RWPE1 (cell line): Measurements from ENCODE around the gene STK38.
"Not testable (repeated sequence)": the region's sequence is repeated elsewhere in the genome, so short reads cannot be mapped to it uniquely, and the experiment has no call there.

ENCODE experiments used
- CTCF ChIA-PET: fragments of 350-600 bp; sonication (Branson Sonifier 250); formaldehyde crosslinking; extraction: SDS; loops from one replicate; lab custom pipeline; 2021; lab: Yijun Ruan, JAX
- POLR2A ChIA-PET: fragments of 400-600 bp; formaldehyde crosslinking; extraction: SDS; loops from one replicate; lab custom pipeline; 2020; ENCODE audit warnings: antibody characterized with exemption; ENCODE audit not compliant: low non-redundant PET; lab: Yijun Ruan, JAX
- DNase-seq: peaks from one replicate; pipeline ENCODE4 v3.0.0; 2012; ENCODE audit warnings: low spot score
- H3K27ac ChIP-seq: fragments of 450-650 bp; 2 replicates; pipeline ENCODE4 v1.5.1; 2017
- TF ChIP-seq, protein P1 (sequence below): fragments of 450-650 bp; conservative IDR thresholded peaks from 2 replicates; pipeline ENCODE4 v1.5.1; 2017; ENCODE audit warnings: low read depth, mild to moderate bottlenecking

The STK38 gene

DNA sequence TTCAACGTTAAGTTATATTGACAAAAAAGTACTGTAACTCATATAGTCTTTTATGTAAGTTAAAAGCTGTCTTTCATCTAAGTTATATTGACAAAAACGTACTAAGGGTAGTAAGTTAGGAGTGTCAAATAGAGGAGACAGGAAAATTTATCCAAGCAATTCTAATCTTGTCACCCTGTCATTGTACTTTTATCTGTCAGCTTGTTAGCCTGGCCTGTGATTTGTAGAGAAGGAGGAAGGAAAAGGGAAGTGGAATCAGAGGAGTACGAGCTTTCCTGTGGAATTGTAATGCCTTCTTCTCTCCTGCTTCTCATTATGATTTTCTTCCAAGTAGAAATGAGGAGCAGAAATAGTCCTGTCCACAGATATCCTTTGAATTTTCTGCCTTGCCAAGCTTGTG is 85.6 kb downstream of the STK38 start:
- CTCF ChIA-PET: no interaction called here
- no peak for DNase-seq
- H3K27ac ChIP-seq: no peak overlapping the region
- POLR2A ChIA-PET: no interaction called here
- TF ChIP-seq, protein P1, sequence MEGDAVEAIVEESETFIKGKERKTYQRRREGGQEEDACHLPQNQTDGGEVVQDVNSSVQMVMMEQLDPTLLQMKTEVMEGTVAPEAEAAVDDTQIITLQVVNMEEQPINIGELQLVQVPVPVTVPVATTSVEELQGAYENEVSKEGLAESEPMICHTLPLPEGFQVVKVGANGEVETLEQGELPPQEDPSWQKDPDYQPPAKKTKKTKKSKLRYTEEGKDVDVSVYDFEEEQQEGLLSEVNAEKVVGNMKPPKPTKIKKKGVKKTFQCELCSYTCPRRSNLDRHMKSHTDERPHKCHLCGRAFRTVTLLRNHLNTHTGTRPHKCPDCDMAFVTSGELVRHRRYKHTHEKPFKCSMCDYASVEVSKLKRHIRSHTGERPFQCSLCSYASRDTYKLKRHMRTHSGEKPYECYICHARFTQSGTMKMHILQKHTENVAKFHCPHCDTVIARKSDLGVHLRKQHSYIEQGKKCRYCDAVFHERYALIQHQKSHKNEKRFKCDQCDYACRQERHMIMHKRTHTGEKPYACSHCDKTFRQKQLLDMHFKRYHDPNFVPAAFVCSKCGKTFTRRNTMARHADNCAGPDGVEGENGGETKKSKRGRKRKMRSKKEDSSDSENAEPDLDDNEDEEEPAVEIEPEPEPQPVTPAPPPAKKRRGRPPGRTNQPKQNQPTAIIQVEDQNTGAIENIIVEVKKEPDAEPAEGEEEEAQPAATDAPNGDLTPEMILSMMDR: no peak

DNA sequence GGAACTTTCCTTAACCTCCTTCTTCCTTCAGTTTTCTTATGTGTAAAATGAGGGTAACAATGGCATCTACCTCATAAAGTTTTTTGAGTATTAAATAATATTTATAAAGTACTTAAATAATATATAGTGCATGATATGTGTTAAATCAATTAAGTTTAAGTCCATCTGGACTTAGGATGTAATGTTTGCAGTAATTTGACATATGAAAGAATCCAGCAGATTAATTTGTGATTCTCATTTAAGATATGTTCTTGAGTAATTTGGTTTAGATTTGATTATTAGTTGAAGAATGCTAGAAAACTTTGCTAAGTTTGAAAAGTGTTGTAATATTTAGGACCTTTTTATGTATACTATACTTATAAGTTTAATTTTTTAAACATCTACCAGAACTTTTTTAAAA is 86.4 kb downstream of the STK38 start:
- POLR2A ChIA-PET: no interaction called here
- CTCF ChIA-PET: no interaction called here
- no peak for DNase-seq
- TF ChIP-seq, protein P1: no peak
- H3K27ac ChIP-seq: no peak overlapping the region

DNA sequence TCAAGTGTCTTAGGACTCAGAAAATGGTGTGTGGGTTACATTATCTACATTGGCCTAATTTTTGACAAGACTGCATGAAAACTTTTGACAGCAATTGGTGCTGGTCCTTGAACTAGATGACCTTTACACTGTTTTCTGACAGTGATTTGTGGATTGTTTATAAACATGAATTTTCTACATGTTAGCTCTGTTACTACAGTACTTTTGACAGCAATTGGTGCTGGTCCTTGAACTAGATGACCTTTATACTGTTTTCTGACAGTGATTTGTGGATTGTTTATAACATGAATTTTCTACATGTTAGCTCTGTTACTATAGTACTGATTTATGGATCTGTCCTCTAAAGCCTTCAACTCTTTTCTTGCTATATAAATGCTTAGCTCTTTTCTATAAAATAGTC is 87.8 kb downstream of the STK38 start:
- ChIA-PET CTCF (no interaction called here), POLR2A (no interaction called here)
- TF ChIP-seq, protein P1: no peak
- no peak for DNase-seq
- no peak overlapping the region for H3K27ac ChIP-seq

DNA sequence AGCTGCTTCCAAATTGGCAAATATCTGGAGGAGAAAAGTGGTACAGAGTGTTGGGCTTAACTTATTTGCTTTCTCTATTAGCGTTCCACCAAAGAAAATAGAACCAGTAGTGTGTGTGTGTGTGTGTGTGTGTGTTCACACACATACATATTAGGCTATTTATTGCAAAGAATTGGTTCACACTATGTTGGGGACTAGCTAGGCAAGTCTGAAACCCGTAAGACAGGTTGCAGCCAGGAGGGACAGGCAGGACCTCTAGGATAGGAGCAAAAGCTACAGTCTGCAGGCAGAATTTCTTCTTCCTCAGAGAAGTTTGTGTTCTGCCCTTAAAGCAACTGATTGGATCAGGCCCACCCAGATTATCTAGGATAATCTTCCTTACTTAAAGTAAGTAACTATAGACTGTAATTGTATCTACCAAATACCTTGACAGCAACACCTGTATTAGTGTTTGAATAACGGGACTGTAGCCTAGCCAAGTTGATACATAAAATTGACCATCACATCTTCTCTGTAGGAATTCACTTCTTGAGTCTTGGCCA is 91.7 kb downstream of the STK38 start:
- no peak overlapping the region for H3K27ac ChIP-seq
- ChIA-PET CTCF (interaction anchor here (0.6 kb wide), 1 partner anchor 209 kb away, joined by 4 read pairs; no protein-coding TSS in a partner anchor), POLR2A (no interaction called here)
- no peak for DNase-seq
- TF ChIP-seq, protein P1: no peak

DNA sequence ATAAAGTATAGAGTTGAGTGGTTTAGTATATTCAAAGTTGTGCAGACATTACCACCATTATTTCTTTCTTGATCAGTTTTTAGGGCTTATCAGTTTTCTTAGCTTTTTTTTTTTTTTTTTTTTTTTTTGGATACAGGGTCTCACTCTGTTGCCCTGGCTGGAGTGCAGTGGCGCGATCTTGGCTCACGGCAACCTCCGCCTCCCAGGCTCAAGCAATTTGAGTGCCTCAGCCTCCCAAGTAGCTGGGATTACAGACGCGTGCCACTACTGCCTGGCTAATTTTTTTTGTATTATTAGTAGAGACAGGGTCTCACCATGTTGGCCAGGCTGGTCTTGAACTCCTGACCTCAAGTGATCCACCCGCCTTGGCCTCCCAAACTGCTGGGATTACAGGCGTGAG is 94.4 kb downstream of the STK38 start:
- POLR2A ChIA-PET: interaction anchor here (0.7 kb wide), 1 partner anchor 81 kb away, joined by 3 read pairs; no protein-coding TSS in a partner anchor
- CTCF ChIA-PET, H3K27ac ChIP-seq, DNase-seq: not testable (repeated sequence)

DNA sequence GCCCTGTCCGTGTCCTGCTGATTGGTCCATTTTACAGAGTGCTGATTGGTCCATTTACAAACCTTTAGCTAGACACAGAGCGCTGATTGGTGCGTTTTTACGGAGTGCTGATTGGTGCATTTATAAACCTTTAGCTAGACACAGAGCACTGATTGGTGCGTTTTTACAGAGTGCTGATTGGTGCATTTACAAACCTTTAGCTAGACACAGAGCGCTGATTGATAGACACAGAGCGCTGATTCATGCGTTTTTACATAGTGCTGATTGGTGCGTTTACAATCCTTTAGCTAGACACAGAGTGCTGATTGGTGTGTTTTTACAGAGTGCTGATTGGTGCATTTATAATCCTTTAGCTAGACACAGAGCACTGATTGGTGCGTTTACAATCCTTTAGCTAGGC is 98.1 kb downstream of the STK38 start:
- H3K27ac ChIP-seq, POLR2A ChIA-PET, DNase-seq, CTCF ChIA-PET: not testable (repeated sequence)

DNA sequence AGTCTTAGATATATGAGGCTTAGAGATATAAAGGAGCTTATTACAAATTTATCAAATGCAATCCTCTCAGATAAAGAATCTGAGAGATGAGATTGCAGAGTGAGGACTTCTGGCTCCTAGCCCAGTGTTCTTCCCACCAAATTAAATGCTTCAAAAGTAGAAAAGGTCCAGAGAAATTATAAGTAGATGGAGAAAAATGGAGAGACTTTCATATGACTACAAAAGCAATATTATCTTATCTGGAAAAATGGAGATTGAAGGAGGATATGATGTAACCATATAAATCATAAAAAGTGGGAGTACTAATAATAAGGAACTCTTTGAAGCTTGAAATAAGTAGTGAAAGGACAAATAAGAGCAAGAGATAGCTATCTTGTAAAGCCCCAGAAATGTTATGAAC is 101.7 kb downstream of the STK38 start:
- TF ChIP-seq, protein P1: no peak
- CTCF ChIA-PET: interaction anchor here (0.6 kb wide), 1 partner anchor 17 kb away, joined by 3 read pairs; no protein-coding TSS in a partner anchor
- no peak for DNase-seq
- H3K27ac ChIP-seq: no peak overlapping the region
- POLR2A ChIA-PET: no interaction called here
